Myometrial cell (primary cell): Measurements from ENCODE around the gene OR4L1. TPM values are rescaled to one million over a fixed set of nuclear protein-coding genes. Genes with fewer than 3 reads are reported as not detected.

Experiments used
- total RNA-seq: library from RNA; depleted of rRNA; stranded (reverse); fragments of >200 nt; gene quantifications from 2 replicates; pipeline ENCODE4 v1.2.3, GENCODE V29; 2015

OR4L1 gene
- not detected in 2 replicates for total RNA-seq

GRCh38 chr14:20059745-20060144 lies at the start of gene OR4L1:
TSS of gene OR4L1 (plus strand) at chr14:20060045. CDS start at chr14:20060045, 0 bp downstream.

GRCh38 chr14:20019257-20019865 lies 40.5 kb upstream of the OR4L1 start, which contains the start of gene OR4K14:
TSS of gene OR4K14 (minus strand) at chr14:20019307. CDS start at chr14:20015193, 4,114 bp downstream.

GRCh38 chr14:20035938-20036337 lies 23.9 kb upstream of the OR4L1 start, which contains the start of gene OR4K13:
TSS of gene OR4K13 (minus strand) at chr14:20036038. CDS start at chr14:20034758, 1,280 bp downstream.

GRCh38 chr14:20110438-20110837 lies 50.6 kb downstream of the OR4L1 start, which contains the start of gene OR4K17:
TSS of gene OR4K17 (plus strand) at chr14:20110739. CDS start at chr14:20117500, 6,761 bp downstream.

Other genes starting within 250 kb of the OR4L1 start
- gene OR4K2, start 184.9 kb upstream of the OR4L1 start, total RNA-seq: not detected in 2 replicates
- gene OR4K5, start 139.4 kb upstream of the OR4L1 start, total RNA-seq: not detected in 2 replicates
- gene OR4K1, start 129.1 kb upstream of the OR4L1 start, total RNA-seq: not detected in 2 replicates
- gene OR4K15, start 84.5 kb upstream of the OR4L1 start, total RNA-seq: not detected in 2 replicates
- not detected in 2 replicates for gene OR4Q2, start 57.9 kb upstream of the OR4L1 start, total RNA-seq
- gene OR4K14, start 40.7 kb upstream of the OR4L1 start, total RNA-seq: not detected in 2 replicates
- gene OR4K13, start 24.0 kb upstream of the OR4L1 start, total RNA-seq: not detected in 2 replicates
- not detected in 2 replicates for gene OR4K17, start 50.7 kb downstream of the OR4L1 start, total RNA-seq
- not detected in 2 replicates for gene OR4N5, start 78.8 kb downstream of the OR4L1 start, total RNA-seq
- not detected in 2 replicates for gene OR11G2, start 130.9 kb downstream of the OR4L1 start, total RNA-seq
- gene OR11H6, start 163.7 kb downstream of the OR4L1 start, total RNA-seq: not detected in 2 replicates
- gene OR11H7, start 168.9 kb downstream of the OR4L1 start, total RNA-seq: not detected in 2 replicates
- gene OR11H4, start 179.2 kb downstream of the OR4L1 start, total RNA-seq: not detected in 2 replicates
- 10.8 and 13.8 TPM in 2 replicates for gene TTC5, start 245.9 kb downstream of the OR4L1 start, total RNA-seq